Kidney epithelial cell (primary cell): Measurements from ENCODE around the gene N4BP2L1. TPM values are rescaled to one million over a fixed set of nuclear protein-coding genes. Genes with fewer than 3 reads are reported as not detected.

Experiments used
- DNase-seq: peaks from one replicate; pipeline ENCODE4 v3.0.0-alpha.2; 2010; ENCODE audit warnings: low read depth
- H3K27me3 ChIP-seq: 2 replicates; pipeline ENCODE4 v1.6.0; 2011; ENCODE audit warnings: low read length; ENCODE audit not compliant: control insufficient read depth, insufficient read depth
- H3K36me3 ChIP-seq: 2 replicates; pipeline ENCODE4 v1.5.1; 2011; ENCODE audit warnings: low read length; ENCODE audit not compliant: control insufficient read depth, insufficient read depth
- H3K4me3 ChIP-seq: 2 replicates; pipeline ENCODE4 v1.5.1; 2011; ENCODE audit warnings: low read depth, mild to moderate bottlenecking, control low read depth, low read length
- CTCF ChIP-seq: IDR thresholded peaks from 2 replicates; pipeline ENCODE4 v1.5.1; 2011; ENCODE audit warnings: mild to moderate bottlenecking, moderate library complexity, low read length, control low read depth, inconsistent platforms; ENCODE audit not compliant: insufficient read depth, poor library complexity, severe bottlenecking
- total RNA-seq: library from RNA; depleted of rRNA; stranded (reverse); fragments of >200 nt; gene quantifications from 2 replicates; pipeline ENCODE4 v1.2.3, GENCODE V29; 2015

N4BP2L1 gene
- total RNA-seq, 1 donor from 2014 or later, result 4.4 TPM

- Histone ChIP-seq H3K4me3 (no peak overlapping the region), H3K36me3 (peaks cover 2% of the 10 kb centered on the region), H3K27me3 (no peaks in the 10 kb centered on the region)
- no peak for TF ChIP-seq CTCF
- no peak for DNase-seq
These were observed 4.3 kb downstream of the N4BP2L1 start for GRCh38 chr13:32423592-32423991.

GRCh38 chr13:32419862-32420261 lies 8.1 kb downstream of the N4BP2L1 start:
- no peak for TF ChIP-seq CTCF
- H3K27me3 ChIP-seq, result no peaks in the 10 kb centered on the region
- no peak for DNase-seq
- no peak overlapping the region for H3K4me3 ChIP-seq
- peaks cover 2% of the 10 kb centered on the region for H3K36me3 ChIP-seq

- Histone ChIP-seq H3K36me3 (peaks cover 2% of the 10 kb centered on the region), H3K27me3 (no peaks in the 10 kb centered on the region), H3K4me3 (no peak overlapping the region)
- TF ChIP-seq CTCF, result no peak
- DNase-seq, result no peak
These were observed 9.9 kb downstream of the N4BP2L1 start for GRCh38 chr13:32417995-32418394.

- TF ChIP-seq CTCF, result peak; percentile 59
- DNase-seq, result no peak
- H3K27me3 ChIP-seq, result no peaks in the 10 kb centered on the region
These were observed 12.9 kb downstream of the N4BP2L1 start for GRCh38 chr13:32415019-32415418.

GRCh38 chr13:32414580-32414979 lies 13.3 kb downstream of the N4BP2L1 start:
- Histone ChIP-seq H3K4me3 (no peak overlapping the region), H3K36me3 (no peaks in the 10 kb centered on the region), H3K27me3 (no peaks in the 10 kb centered on the region)
- TF ChIP-seq CTCF, result no peak
- no peak for DNase-seq

More at GRCh38 chr13:32415019-32415418, 12.9 kb downstream of the N4BP2L1 start:
- H3K36me3 ChIP-seq, result peaks cover 2% of the 10 kb centered on the region
- H3K4me3 ChIP-seq, result no peak overlapping the region

- no peak for DNase-seq
- no peaks in the 10 kb centered on the region for H3K36me3 ChIP-seq
- no peaks in the 10 kb centered on the region for H3K27me3 ChIP-seq
- TF ChIP-seq CTCF, result no peak
- H3K4me3 ChIP-seq, result no peak overlapping the region
These were observed 14.6 kb downstream of the N4BP2L1 start for GRCh38 chr13:32413284-32413683.
